ENCODE data around the gene STK39.

STK39 gene

DNA sequence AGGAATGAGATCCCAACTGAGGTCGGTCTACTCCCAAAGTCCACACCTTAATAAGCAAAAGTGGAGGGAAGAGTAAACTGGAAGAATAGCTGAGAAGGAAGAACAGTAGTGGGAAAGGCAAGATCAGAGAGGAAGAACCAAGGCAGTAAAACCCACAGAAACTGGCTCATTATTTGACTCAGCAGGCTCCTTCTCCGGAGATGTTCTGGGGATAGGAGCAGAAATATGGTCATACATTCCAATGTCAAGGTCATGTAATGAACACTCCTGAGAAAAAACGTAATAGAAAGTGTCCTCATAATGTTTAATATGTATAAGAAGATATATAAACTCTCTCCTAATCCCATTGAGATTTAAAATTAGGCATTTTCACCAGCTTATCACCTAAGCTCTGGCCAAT lies 39.5 kb downstream of the STK39 start:
- no peak for DNase-seq

DNA sequence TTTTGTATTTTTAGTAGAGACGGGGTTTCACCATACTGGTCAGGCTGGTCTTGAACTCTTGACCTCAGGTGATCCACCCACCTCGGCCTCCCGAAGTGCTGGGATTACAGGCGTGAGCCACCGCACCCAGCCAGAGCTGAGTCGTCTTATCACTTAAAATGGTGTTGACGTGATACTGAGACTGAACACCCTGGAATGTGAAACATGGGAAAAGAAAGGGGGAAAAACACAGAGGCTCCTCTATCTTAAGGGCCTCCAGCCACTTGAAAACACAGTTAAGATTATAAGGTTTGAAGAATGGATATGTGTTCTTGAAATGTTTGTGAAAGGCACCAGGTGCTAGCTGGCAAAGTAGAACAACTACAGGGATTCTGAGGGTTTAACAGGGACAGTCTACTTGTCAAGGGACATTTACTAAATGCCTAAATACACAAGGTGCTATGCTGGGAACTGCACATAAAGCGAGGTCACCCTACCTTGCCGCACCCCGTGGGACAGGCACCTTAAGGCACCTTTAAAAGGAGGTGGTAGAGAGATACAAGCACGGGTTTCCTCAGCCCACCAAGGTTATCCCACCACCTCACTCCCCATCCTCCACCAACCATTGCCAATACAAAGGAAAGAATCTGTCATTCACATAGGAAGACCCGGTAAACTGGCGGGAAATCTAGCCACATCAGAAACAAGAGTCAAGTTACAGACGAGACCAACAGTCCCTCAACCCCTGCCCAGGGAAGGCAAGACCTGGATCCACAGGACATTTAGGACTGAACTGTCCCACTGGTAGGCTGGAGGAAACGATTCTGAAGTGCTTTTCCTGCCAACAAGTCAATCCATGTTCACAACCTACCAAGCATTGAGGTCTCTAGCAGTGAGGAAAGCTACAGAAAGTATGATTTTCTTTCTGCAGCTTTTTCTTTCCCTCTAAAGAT lies 43.4 kb downstream of the STK39 start:
- DNase-seq = no peak

DNA sequence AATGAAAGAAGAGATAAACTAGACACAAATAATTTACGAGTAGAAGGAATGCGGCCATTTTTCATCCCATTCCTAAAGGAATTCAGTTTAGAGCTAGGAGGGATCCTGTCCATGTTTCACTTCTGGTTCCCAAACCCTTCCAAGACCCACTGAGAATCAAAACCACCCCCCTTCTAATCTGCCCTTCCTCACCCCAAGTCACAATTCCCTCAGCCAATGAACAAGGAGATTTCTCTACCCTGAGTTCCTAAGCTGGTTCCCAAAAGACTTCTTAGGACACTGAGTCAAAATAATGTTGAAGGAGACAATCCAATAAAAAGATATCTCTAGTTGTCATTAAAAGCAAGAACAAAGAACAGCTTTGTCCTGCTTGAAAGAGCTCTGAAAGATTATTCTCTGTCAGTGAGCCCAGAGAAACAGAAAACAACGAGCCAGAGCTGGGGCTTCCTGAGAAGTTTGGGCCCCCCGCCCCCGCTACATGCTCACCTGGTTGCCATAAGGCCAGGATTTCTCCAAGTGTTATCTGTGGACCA lies 45.7 kb downstream of the STK39 start:
- no peak for DNase-seq

DNA sequence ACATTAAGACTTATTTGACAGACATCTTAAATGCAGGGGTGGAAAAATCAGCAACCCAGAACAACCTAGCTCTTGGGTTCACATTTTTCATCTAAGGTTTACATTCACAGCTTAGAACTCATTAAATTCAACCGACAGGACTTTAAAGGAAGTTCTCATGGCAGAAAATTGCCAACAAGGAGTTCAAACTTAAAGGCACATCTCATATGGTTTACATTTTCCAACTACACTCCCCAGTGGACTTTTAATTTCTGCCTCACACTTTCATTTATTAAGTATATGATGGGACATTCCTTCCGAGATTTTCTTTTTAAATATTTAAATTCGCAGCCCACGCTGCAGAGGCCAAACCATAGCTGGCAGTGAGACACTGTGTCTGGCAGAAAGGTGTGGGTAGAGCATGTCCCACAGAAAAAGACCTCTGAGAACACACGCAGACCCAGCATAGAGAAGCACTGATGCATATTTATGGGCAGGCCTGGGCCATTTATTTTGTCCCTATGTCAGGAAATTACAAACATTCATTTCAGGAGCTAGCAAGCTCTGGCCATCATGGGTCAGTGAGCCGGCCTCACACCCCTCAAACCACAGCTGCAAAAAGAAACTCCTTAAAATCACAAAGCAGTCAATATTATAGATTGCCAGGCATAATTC lies 46.3 kb downstream of the STK39 start:
- DNase-seq = no peak

DNA sequence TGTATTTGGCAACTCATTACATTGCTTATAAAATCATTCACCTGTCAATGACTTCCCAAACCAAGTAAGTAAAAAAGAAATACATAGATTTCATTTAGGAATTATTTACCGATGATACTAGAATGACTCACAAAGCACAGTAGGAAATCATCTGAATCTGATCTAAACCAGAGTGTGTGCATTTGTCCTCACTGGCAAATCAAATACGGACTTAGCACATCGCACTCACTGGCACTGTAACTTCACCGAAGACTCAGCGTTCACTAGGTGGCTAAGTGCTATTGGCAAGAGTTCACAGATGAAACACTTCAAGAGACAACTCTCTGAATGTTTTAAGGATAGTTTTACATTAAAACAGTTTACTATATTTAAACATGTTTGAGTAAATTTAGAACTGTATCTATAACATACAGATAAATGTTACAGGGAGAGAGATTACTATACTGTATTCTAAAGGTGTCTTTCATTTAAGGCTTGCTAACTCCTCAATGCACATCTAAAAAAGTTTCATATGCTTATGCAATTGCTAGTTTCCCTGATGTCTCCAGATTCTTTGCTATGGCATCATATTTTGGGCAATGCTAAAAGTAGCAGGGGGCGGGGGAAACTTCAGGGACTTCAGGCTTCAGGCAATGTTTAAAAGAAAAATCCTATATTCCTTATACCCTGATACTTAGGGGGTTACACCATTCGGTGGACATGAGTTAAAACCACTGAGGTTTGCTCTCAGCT lies 48.8 kb downstream of the STK39 start:
- DNase-seq = no peak

DNA sequence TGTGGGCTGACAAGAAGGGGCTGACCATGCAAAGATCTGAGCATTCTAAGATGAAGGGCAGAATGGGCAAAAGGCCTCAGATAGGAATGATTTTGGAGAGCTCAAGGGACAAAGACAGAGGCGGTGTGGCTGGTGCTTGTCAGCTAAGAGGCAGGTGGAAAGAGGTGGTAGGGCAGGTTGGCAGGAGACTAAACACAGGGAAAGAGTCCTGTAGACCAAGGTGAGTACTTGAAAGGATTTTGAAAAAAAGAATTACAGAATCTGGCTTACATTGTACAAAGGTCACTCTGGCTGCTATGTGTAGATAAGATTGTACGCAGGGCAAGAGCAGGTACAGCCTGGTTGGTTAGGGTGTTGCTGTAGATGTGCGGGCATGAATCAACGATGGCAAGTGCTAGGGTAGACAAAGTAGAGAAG lies 50.6 kb downstream of the STK39 start:
- DNase-seq = no peak

DNA sequence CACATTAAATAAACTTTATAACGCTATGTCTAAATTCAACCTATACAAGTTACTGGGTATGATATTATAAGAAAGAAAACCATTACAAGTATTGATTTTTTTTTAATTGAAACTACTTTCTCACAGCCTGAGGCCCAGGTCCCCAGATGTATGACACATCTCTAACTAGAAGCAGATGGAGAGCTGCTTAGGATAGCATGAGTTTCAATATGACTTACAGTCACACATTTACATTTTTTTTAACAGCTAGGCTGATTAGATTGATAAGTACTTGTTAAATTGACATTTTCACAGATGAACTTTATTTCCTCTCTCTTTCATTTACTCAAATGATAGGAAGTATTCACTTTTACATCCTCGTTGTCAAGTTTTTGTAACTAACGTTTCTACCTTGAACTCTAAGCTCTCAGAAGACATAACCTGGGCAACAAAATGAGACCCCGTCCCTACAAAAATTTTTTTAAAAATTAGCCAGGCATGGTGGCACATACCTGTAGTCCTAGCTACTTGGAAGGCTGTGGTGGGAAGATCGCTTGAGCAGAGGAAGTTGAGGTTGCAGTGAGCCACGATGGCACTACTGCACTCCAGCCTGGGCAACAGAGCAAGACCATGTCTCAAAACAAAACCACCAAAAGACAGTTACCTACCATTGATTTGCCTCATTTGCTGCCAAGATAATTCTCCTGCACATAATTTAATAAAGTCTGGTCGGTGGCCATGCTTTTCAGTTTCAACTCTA lies 52.4 kb downstream of the STK39 start:
- DNase-seq = no peak

DNA sequence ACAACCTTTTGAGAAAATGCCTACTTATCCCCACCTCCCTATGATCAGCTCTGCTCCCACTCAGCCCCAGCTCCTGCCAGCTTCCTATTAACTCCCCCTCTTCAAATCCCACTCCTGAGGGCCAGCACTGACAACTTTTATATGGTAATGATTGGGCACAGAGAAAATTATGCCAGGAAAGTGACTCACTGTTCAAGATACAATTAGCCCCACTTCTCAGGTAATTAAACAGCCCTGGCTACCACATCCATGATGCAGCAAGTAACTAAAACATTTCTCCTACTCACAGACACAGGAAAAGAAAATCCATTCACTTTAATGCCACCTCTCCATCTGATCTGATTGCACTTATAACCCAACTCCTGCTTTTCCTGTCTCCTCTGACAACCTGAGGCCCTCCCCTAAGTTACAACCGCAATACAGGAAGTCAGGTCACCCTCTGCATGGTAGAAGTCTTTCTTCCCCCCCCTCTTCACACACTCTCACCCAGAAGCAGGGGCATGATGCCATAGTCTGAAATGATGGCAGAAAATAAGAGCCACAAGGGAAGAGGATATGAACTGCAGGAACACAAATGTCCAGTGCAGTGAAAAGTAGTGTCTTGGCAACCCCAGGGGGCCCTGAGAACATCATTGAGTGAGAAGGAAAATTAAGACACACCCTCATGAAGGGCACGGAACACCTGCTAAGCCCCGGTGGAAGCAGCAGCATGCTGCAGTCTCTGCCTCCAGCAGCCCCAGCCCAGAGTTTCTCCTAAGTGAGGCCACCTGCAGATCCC lies 54.4 kb downstream of the STK39 start:
- DNase-seq = peak; percentile 75

DNA sequence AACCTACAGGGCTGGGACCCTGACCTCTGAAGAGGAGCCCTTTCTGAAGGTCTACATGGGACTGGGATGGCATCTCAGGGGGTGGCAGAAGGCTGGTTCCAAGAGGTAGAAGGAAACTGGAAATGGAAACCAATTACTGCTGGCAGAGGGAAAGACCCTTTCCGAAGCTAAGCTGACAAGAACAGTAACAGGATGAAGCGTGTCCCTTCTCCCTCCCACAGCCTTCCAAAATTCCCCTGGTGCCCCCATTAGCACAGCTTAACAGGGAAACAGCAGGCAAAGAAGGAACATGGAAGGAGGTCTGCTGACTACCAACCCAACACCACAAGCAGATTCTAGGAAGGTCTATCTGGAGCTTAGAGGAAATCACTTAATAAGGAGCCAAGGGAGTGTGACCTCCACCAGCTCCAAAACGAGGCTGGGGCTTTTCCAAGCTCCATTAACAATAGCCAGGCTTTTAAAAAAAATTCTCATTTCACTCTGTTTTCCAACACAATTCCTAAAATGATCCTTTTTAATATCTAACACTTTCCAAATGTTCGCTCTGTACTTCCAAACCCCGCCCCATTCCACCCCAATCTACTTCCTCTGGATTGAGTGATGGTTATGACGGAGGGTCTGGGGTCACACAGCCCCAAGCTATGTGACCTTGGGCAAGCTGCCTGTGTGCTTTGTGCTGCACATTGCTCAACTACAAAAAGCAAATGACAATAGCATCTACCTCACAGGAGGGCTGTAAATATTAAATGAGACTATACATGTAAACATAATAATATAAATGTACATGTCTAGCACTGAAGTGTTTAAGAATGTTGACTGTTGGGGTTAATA lies 55.2 kb downstream of the STK39 start:
- DNase-seq = no peak

DNA sequence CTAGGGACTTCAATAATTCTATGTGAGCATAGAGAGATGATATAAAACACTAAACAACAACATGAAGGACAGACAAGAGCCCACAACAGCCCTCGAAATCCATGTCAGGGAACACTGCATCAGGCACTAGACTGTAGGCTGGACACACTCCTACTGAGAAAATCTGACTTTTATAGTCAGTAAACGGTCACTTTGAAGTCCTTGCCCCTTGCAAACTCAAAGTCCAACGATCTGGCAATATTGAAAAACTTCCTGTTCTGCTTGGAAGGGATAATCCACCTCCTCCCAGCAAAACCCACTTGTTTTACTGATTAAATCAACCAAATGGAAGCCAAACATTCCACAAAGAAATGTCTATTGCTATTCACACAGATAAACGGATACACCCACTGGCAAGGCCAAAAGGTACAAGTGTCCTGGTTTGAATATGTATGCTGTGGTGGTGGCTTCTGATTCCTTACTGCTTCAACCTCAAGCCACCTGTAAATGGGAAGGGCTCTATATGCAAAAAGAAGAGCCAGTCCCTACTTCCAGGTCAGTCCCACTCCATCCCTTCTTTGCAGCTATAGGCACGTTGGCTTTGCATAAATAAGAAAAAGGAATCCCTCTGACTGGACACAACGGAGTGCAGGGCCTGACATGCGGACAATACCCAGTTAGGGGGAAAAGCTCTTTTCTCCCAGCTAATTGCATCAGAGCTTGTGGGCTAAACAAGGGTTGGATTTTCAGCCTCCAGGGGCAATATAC lies 56.6 kb downstream of the STK39 start:
- DNase-seq = no peak

DNA sequence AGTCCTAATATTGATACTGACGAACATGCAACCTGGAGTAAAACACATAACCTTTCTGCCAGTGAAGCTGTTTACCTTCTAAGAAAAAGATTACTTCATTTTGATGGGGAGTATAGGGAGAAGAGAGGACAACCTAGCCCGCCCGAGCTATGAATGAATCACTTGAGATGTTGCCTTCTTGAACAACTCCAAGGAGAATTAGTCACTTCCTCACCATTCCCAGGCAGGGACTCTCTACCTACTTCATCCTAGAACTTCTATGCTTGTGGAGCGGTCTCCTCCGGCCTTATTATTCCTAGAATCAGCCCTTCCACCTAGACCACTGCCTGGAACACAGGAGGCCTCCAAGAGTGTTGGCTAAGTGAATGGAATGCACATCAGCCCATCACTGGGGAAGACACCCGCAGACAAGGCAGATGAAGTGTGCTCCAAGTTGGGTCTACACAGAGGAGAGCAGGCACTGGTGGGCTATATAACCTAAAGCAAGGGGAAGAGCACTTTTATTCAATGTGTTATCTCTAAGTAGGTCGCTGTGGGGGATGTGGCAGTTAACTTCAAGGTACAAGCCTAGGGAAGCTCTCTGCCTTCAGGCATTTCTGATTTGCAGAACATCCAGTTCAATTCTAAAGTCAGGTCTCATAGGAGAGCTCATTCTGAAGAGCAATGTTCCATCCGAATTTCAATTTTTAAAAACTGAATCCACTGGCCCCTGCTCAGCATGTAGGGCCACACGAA lies 57.4 kb downstream of the STK39 start:
- DNase-seq = no peak

DNA sequence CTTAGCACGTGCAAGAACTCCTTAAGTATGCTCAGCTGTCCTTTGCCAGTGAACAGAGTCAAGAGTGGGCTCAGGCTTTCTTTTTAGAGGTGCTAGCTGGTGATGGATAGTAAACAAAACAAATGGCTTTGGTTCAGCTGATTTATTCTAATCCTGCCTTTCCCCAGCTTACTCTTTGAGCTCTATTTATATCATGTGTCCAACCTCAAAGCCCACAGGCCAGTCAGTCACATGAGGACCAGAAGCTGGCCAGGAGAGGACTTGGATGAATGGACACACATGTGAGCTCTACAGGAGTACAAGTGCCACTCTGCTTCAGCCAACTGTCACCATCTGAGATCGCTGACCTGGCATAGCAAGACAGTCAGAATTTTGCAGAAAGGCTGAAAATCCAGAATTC lies 59.4 kb downstream of the STK39 start:
- no peak for DNase-seq

DNA sequence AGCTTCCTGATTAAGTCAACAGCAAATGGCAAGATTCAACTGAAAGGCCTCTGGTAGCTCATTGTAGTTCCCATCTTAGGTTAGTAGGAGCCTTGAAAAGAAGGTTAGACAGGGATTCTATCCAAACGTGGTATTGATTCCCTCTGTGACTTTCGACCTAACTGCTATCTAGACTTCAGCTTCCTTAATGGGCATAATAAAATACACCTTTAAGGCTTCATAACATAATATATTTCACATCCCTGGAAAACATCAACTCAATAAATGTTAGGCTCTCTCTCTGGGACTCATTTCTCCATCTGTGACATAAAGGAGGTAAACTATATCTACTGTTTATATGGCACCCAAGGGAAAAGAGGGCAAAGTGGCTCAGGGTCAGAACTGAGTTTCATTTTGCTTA lies 60.9 kb downstream of the STK39 start:
- DNase-seq = no peak

DNA sequence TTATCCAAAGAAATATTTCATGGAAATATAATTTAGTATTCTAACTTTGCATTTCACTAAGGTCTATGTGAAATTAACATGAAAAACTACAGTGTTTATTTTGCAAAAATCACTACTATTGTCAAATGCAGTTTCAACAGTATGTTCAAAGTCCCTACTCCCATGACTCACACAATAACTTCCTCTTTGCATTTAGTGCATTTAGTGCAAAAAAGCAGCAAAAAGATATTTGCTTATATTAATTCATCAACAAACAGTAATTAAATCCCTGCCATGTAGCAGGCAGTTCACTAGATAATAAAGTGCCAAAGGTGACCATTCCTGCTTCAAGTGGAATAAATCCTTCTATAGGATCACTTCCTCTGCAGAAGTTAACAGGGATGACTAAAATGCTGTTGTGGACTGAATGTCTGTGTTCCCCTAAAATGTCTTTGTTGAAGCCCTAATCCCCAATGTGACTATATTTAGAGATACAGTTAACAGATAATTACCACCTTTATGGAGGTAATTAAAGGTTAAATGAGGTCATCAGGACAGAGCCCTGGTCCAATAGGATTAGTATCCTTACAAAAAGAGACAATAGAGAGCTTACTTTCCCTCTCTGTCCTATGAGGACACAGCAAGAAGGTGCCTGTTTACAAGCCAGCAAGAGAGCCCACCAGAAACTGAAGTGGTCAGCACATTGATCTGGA lies 61.7 kb downstream of the STK39 start:
- DNase-seq = no peak

DNA sequence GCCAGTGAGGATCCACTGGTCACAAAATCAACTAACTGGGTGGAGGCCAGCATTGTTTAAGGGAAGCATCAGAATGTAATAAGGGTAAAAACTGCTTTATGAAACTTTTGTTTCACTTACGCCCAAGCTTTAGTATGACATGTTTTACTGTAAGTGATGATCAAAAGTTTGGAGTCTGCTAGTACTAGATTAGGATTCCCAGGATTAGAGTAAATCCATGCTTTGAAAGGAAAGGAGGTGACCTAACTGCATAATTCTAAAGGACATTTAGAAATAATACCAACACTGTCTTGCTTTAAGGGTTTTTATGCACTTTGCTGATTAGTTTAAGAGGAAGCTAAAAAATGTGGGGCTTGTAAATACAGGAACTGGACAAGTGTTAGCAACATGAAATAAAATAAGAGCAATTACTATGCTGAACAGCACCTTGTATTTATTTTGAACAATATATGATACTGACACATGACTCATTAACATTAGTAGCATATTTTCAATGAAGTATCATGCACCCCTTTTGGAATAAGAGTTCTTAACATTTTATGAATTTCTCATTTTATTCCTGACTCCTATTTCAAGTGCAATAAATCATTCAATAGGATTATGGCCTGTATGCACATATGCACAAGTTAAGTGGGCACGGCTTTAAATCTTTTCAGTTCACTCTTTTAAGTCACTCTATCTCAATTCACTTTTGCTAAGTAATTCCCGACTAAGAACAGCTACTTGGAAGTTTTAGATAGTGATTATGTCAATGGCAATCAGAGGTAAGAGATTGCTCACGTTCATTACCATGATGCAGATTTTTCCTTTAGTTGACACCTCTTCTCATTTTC lies 62.5 kb downstream of the STK39 start:
- DNase-seq = no peak

DNA sequence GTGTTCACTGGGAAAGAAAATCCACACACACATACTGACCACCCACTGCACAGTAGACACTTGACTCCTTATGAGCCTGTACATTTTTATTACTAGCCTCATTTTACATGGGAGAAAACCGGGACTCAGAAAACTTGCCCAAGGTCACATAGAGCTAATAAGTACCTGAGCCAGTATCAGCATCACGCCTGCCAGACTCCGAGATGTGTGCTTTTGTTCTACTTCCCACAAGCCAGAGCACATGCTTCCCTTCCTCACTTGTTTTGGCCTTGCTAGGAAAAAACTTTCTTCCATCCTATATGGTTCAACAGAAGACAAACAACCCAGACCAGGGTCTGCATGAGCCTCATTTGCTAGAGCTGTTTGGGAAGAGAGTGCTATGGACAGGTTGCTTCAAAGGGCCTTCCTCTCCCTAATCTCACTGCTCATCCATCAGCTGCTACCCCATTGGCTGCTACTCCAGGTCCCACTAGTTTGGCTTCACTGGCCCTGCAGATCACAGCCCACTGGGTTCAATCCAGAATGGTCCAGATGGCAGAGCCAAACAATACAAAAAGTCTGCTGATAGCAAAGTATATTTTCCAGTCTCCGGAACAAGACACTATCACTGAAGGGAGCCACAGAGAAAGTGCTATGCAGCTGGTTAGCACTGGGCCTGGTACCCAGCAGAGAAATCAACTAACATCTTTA lies 63.9 kb downstream of the STK39 start:
- DNase-seq = no peak

DNA sequence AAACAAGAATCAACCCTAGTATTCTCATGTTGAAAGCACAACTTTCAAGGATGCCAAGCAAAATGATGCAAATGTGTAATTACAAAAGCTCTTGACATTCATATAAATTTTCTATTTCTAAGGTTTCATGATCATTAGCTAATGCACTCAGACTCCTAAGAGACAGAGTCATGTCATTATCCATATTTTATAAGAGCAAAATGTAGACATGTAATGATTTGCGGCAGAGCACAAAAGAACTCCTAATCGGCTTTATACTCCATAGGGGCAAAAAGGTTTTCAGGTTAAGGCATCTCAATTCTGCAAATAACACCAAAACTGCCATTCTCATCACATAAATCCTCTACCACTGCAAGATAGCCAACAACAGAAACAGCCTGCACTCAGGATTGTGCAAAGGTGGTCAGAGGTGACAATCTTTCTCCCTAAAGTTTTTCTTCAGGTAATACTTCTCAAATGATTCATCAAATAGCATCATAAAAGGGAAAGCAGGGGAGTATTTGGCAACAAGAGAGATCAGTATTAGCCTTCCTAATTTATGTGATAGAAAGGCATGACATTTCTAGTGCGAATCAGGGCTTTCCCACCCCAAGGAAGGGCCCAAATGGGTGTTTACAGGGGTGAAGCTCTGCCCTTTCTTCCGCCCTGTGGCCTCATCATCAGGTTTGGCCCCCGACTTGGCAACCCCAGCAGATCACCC lies 64.7 kb downstream of the STK39 start:
- DNase-seq = no peak

Data from NCI-H1436 treated with DMSO at 0.1 percent for 48 hours (cell line).